HK-2 (cell line): ENCODE data around the gene LHFPL6.

Source experiments
- DNase-seq: peaks from one replicate; pipeline ENCODE4 v3.0.0-alpha.2; 2018; ENCODE audit not compliant: unreplicated experiment

LHFPL6 gene

DNA sequence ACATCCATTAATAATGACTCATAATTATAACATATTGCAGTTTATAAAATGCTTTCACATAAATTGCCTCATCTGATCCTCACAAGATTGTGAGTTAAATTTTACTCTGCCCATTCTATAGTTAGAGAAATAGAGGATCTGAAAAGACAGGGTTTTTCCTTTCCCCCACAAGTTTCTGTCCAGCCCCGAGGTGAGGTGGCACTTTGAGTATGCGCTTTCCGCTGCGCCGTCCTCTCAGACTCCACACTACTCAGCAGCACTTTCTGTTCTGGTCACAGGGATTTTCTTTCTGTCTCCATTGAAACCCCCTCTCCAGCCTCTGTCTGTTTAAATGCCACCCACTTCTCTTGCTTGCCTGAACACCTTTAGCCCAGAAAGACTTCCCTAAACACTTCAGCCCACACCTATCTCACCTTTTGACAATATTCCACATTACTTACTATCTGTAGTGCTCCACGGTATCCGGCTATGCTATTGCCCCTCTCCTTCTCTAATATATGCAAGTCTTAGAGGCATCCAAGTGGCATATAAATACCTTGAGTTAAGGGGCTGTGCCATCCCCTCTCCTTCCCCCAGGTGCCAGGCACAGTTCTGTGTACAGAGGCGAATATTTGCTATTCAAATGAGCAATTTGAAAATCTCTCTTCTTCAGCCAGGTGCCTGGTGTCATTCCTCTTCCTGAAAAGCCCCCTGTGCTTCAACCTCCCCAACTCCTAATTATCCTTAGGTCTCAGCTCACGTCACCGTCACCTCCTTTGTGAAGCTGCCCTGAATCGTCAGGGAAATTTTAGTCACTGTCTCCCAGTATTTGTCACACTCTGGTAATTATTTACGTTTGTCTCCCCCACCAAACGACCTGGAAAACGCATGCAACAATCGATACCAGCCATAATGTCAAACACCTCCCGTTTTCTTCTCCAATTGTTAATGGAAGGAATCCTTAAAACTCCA lies 296.1 kb downstream of the LHFPL6 start:
- no peak for DNase-seq

DNA sequence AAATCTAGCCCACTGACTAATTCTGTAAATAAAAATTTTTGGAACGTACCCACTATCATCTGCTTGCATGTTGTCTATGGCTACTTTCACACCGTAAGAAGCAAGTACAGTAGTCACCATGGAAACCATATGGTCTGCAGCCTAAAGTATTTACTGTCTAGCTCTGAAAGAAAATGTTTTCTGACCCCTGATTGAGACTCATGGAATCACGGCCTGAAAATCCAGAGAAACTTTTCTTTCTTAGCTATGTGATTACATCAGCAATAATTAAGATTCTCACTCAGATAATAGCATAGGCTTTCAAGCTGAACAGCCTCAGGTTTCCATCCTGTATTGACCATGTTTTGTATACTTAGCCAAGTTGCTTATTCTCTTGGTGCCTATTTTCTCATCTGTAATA lies 300.2 kb downstream of the LHFPL6 start:
- no peak for DNase-seq

GRCh38 chr13:39298951-39299350 lies 304.0 kb downstream of the LHFPL6 start:
- no peak for DNase-seq

DNA sequence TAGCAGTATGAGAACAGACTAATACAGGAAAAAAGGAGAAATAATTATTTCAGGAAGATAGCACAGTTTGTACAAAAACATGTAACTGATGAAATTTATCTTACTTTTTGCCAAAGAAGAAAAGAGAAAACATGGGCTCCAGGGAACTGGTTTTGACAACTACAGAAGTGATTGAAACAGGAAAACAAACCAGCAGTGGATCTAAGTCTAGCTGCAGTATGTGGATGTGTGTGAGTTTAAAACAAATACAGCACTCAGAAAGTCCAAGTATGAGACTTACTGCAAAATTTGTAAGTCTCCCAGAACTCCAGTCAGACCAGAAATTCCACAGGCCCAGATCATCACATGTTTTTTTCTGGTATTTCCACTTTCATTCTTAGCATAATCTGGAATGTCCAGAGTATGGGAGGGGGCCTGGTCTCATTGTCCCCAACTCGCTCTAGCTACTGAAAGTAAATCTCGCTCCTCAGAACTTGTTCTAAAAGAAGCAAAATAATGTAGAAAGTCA lies 305.3 kb downstream of the LHFPL6 start:
- no peak for DNase-seq

- DNase-seq, result no peak
Observed at GRCh38 chr13:39297023-39297422, 306.0 kb downstream of the LHFPL6 start.

DNA sequence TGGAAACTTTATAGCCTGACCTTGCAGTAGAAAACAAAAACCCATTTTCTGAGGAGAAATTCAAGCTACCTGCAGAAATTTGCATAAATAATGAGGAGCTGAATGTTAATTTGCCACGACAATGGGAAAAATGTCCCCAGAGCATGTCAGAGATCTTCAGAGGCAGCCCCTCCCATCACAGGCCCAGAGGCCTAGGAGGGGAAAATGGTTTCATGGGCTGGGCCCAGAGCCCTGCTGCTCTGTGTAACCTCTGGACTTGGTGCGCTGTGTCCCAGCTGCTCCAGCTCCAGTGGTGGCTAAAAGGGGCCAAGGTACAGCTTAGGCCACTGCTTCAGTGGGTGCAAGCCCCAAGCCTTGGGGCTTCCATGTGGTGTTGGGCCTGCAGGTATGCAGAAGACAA lies 306.8 kb downstream of the LHFPL6 start:
- DNase-seq, result no peak
